ENCODE measurements around the gene FERMT2.

The FERMT2 gene

DNA sequence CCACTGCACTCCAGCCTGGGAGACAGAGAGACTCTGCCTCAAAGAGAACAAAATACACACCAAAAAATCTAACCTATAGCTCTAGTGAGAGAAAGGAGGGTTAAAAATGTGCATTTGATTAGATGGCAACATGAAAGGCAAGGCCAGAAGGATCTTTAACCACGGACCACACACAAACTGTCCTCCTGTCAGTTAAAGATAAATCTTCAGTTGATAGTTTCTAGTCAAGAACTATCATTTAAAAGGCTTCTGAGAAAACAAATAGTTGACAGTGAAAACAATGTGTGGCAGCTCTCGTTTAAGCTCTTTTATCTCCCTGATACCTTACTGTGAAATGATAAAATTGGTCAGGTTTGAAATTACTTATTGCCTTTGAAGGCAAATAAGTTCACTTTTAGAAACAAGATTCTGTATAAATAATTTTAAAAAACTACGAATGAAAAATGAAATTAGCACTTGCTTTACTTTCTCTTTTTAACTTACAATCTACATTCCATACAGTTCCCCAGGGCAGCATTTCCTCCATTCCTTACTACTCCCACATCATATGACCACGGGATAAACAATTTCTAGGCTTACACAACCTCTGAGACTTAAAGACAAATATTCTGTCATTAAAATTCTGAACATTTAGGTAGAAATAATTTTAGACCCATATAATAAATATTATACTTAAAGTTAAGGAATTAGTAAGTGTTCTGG, 88.1 kb downstream of the FERMT2 start:
- peak; percentile 56 for DNase-seq

DNA sequence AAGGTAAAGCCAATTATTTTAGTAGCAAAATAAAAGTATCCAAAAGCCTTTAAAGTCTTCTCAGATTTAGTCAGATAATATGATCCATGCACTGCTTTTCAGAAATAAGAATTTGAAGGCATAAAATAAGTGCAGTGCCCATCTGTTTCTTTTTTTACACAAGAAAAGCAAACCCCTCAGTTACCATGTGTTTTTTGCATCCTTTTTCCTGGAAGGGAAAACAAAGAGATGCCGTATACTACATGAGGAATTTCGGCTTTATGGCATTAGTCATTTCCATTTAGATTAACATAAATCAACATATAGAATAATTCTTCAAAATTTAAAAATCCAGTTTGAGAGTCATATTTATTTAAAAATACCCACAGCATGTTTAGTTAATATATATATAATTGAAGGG, 89.4 kb downstream of the FERMT2 start:
- DNase-seq: no peak

DNA sequence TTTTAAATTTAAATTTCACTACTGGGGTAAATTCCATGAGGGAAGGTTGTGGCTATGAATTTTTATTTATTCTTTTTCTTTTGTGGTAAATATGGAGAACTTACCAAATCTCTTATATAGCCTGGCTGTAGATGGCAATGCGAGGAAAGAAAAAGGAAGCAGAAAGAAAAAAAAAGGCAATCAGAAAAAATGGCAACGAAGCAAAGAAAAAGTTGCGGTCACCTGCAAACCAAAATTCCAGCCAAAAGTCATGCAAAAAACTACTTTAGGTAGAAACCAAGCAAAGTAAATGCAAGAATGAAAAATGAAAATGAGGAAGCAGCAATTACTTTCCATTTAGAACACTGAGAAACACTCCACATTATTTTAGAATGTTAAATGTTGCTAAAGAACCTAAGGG, 89.9 kb downstream of the FERMT2 start:
- no peak for DNase-seq

DNA sequence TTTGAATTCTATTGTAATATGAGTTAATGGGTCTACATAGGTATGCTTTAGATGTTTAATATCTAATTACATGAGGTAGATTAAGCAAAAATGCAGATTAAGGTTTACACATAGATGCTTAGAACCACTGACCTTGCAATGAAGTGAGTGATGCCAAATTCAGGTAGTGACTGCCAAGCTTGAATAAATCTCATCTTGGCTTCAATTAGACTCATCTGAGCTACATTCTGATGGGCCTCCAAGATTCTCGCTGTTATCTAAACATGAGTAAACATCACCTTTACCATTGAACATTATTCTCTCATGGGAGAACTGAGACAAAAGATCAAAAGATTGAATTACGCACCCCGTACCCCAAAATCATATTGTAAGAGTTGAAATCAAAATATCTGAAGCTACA, 90.6 kb downstream of the FERMT2 start:
- DNase-seq: no peak

DNA sequence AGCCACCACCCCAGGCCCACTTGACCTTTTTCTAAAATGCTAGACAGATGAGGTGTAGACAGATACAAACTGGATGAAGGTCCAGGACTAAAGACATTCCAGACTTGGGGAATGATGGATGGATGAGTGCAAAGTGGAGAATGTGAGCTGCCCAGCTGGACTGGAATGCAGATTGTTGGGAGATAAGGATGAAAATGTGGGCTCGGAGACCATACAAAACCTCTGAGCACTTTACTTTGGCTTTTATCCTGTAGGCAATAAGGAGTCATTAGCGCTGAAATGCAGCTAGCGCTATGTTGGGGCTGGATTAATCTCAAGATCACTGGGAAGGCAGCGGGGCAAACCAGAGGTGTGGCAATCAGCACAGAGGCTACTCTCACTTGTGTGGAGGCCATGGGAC, 94.7 kb downstream of the FERMT2 start:
- no peak for DNase-seq

DNA sequence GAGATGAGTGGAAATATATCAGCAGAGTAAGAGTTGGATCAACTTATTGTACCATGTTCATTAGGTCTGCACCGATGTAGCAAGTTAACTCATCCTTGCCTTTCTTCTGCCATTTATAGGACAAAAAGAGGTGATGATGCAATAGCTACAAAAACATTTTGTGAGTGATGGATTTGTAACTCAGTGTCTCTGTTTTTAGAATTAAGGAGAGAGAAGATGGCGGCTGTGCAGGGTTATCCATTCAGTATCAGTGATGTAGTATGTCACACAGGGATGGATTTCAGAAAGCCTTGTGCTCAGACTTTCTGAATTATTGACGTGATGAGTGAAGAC, 97.4 kb downstream of the FERMT2 start:
- DNase-seq: no peak

DNA sequence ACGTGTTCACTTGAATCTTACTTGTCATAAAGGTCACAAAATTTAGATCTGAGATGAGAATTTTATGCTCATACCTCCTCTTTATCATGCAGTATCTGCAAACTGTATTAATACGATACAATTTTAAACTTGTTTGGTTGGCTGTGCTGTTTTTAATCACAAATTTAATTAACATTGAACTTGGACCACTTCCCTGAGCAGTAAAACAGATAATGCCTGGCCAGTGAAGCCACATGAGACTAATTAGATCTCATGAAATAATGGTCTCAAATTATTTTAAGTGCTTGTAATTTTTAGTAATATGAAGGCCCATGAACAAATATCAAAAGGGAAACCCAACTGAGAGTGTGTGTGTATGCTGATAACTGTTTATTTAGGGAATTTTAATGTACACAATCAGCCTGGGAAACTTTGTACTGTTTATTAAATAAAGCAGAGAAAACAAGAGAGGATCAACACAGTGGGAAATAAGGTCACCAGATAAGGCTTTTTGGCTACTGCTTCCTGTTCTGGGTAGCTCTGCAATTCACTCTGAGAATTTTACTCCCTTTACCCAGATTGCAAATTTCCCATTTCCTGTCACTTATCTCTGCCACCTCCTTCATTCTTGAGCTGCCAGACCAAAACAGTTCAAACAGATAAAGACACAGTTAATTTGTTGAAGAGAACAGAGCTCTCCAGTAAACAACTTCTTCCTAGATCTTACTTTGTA, 97.9 kb downstream of the FERMT2 start:
- no peak for DNase-seq

DNA sequence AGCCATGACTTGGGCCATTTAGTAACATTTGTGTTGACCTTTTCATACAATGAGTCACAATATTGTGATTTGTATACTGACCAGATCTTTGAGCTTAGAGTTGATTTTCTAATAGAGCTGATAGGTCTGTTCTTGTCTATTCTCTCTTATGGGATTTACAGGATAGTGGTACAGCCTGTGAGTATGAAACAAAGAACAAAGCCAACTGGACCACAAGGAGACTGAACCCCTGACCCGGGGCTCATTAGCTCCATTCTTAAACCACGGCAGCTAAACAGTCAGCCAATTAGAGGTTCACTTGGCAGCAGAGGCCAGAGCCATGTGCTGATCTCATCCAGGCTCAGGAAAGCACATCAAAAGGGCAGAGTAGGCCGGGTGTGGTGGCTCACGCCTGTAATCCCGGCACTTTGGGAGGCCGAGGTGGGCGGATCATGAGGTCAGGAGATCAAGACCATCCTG, 100.4 kb downstream of the FERMT2 start:
- no peak for DNase-seq

DNA sequence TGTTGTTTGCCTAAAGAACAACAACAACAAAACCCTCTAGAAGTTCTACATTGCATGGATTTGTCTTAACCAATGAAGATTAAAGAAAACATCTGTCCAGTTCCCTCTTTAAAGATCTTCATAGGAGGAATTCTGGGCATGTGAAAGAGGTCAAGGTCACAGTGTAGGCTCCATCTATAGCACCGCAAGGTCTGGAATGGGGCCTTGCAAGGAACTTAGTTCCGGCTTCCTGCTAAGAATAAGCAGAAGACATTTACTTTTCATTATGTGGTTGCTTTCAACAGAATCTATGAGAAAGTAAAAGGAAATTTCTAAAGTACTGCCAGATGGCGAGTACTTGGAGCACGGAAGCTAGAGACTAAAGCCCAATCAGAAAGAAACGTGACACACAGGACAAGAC, 102.2 kb downstream of the FERMT2 start:
- DNase-seq: no peak

DNA sequence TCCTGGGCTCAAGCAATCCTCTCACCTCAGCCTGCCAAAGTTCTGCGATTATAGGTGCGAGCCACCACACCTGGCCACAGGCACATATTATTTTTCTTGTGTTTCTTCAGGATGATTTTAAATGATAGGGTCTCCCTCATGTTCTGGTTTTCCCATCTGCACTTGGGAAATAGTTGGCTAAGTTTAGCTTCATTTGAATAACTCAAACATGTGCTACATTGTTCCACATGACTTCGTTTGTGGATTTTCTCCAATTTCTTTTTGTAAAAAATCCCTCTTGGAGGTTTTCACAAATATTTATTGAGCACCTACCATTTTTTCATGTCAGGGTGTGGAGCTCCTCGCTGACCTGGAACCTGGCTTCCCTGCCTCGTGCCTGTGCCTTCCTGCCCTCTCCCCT, 104.3 kb downstream of the FERMT2 start:
- no peak for DNase-seq

DNA sequence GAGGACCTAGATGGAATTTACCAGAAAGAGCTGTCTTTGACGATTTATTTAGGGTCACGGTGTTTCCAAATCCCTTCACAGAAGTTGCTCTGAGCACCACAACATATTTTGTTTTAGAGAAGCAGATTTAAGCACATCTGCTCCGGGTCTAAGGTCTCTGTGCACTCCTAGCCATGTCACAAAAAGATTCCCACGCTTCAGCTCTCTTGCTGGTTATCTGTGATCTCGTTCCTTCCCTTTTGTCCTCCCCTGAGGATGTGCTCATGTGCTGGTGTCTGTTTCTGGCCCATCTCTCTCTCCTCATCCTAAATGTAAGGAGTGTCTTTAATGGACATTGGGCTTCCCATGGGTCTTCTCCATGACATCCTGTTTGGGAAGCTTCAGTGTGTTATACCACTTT, 105.8 kb downstream of the FERMT2 start:
- no peak for DNase-seq

DNA sequence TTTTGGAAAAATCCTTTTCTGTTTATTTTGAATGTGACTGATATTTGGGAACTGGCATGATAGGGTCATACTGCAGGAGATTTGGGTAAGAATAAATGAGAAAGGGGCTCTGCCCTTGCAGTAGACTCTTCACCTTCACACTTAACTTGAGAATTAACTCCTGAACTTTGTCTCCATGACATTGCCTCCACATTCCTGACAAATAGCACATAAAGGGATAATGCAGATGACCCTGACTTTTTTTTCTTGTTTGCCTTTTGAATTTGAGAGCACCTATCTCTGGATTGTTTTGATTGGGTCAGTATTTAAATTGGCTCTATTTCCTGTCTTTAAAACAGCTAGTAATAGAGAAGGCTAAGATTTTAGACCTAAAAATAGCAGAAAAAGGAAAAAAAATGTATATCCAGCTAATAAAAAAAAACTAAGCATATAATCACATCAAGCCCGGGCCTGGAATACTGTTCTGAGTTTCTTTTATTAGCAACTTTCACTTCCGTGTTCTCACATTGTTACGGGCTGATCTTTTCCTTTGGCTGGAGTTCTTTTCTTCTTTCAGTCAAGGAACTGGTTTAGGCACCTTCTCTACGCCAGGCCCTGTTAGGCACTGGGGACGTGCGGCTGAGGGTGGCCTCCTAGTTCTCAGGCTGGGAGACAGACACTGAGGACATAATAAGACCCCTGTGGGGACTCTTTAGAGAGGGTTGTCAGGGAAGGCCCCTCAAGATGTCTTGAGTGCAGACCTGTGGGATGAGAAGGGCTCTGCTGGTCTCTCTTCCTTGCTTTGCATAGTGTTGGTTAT, 106.4 kb downstream of the FERMT2 start:
- DNase-seq: no peak

DNA sequence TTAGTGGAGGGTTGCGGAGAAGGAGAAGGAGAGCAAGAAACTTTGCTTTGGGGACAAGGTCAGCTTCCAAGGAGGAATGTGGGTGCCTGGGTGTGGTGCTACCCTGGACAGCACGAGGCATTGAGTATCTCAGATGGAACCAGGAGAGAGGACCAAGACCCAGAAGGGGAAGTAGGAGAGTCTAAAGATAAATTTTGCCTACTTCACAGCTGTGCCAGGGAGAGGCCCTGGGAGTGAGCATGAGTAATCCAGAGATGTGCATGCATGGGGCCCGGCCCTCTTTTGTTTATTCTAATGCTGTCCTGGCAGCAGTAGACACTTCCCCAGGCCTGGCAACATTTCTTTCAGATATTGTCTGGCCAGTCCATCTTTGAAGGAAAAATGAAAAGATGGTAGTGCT, 110.0 kb downstream of the FERMT2 start:
- no peak for DNase-seq

DNA sequence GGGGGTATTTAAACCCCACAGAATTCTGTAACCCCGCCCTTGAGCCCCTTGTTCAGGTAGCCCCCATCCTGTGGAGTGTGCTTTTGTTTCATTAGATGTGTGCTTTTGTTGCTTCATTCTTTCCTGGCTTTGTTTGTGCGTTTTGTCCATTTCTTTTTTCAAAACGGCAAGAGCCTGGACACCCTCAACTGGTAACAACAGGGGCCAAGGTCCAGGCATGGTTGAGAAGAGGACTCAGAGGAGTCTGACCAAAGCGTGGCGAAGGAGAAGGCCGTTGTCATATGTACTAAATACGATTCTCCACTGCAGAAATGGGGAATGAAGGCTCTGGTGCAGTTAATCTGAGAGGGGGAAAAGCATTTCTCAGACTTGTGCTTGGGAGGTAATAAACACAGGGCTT, 113.4 kb downstream of the FERMT2 start:
- no peak for DNase-seq

DNA sequence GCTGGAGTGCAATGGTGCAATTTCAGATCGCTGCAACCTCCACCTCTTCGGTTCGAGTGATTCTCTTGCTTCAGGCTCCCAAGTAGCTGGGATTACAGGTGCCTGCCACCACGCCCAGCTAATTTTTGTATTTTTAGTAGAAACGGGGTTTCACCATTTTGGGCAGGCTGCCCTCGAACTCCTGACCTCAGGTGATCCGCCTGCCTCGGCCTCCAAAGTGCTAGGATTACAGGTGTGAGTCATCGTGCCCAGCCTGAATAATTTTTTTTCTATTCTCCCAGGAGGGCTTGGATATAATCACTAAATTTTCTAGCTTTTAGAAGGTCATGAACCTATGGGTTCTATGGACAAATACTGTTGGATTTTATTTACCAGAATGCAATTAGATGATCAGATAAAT, 114.8 kb downstream of the FERMT2 start:
- DNase-seq: no peak

DNA sequence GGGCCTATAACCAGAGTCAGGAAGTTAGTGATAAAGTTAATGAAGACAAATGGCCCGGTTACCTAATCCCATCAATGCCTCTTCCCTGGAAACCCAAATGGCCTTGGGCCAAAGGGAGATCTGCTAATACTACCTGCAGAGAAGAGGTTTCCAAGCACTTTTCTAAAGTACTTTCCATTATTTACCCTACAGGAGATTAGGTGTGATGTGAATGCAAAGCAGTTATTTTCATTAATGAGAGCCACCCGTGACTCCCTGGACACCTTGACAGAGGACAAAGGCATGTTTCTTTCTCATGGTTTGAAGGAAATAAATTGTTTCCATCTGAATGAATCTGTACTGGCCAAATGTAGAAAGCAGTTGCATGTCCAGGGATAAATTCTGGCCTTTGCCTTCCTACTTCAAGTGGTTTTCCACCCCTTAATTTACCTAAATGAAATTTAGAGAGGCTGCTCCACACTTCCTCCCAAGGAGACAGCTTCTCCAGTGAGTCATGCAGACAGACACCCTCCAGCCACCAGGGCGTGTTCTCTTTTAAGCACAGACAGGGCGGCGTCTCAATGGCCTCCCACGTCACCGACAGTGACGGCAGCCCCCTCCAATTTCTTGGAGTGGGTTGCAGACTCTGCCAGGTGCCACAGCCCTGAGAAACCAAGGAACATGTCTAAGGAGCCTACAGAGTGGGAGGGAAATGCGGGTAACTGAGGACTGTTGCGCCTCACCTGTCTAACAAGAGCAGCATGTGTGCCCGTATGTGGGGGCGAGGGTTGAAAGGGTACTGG, 115.5 kb downstream of the FERMT2 start:
- no peak for DNase-seq

DNA sequence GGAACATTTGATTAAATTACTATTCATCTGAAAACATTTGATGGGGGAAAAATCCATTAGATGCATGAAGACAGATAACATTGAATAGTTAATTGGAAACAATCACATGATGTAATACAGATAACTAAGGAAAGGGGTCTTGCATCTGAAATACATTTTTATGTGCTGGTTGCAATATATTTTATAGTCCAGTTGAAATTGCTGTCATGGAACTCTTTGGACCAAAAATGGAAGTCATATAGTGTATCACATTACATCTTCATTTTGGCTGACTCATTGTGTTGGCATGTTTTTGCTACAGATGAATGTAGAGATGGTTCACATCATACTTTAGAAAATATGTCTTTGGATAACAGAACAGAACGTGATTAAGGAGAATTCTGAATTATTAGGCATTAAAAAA, 116.4 kb downstream of the FERMT2 start:
- peak; percentile 32 for DNase-seq

DNA sequence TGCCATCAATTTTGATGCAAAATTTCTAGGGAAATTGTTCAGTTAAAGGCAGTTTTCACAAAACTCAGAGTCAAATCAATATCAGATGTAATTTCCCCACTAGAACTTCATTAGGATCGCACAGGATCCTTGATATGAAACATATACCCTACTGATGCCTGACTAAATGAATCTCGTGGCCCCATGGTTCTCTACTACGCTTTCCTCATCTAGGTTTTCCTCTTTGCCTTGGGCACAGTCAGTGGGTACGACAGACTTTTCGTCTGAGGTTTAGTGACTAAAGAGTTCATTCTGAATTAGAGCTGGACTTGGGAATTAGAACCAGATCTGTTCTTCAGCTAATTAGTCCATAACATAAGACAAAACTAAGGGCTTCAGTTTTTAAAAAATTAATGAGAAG, 117.0 kb downstream of the FERMT2 start:
- no peak for DNase-seq

DNA sequence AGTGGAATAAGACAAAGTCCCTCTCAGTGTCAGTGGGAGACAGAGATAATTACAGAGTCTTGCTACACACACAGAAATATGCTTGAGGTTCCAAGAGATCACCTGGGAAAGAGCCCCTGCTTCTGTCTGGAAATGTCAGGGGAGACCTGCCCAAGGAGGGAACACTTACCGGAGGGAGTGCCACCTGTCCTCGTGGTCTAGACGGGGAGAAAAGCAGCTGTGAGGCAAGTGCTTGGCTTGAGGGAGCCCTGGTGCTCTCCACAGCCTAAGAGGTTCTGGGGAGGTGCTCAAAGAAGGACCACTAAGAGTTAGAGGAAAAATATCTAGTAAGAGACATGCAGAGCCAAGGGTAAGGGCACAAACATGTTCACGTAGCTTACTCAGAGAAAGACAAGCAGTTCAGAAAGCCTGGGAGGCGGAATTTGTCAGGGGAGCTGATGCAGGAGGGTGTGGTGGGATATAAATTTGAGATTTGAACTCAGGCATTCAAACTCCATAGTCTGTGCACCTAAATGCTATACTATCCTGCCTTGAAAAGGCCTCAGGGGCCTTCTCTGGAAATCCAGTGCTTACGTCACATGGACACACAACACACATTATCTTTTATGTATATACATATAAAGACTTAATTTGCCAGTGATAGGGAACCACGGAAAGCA, 121.2 kb downstream of the FERMT2 start:
- no peak for DNase-seq

DNA sequence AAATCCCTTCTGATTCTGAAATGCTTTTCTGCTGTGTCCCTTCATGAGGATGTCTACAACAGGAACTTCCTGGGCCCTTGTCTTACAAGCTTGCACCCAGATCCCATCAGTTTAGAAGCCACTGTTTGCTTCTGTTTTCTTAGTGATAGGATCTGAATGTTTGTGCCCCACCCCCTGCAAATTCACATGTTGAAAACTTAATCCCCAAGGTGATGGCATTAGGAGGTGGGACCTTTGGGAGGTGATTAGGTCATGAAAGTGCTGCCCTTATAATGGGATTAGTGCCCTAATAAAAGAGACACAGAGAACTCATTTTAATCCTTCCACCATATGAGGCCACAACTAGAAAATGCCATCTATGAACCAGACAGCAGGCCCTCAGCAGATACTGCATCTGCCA, 123.4 kb downstream of the FERMT2 start:
- no peak for DNase-seq

DNA sequence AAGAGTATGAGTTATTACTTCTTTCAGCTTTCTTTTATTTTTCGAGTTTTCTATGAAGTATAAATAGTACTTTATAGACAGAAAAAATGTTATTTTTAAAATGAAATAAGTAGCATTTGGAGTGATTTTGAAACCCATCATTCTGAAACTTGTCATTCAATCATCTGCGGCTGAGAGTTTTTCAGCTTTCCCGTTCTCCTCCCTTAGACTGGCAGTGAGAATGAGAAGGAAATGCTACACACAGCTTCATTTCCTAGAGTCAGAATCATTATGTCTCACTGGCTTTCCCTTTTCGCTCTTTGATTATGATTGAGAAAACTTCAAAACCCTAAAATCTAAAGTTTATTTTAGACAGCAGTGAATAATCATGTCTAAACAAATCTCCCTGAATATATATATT, 125.8 kb downstream of the FERMT2 start:
- DNase-seq: no peak

DNA sequence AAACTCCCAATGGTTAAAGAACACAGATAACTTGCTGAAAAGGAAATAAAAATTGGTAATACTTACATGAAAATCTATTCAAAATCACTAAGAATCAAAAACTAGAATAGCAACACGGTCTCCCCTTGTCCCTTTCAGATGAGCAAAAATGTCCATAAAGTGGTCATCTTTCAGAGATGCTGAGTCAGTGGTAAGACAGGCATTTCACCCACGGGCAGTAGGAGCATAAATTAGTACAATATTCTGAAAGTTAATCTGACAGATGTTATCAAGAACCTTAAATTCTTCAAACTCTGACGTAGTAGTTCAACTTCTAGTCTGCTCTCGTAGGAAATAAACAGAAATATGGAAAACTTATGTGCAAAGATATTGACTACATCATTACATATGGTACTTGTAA, 126.4 kb downstream of the FERMT2 start:
- DNase-seq: no peak

DNA sequence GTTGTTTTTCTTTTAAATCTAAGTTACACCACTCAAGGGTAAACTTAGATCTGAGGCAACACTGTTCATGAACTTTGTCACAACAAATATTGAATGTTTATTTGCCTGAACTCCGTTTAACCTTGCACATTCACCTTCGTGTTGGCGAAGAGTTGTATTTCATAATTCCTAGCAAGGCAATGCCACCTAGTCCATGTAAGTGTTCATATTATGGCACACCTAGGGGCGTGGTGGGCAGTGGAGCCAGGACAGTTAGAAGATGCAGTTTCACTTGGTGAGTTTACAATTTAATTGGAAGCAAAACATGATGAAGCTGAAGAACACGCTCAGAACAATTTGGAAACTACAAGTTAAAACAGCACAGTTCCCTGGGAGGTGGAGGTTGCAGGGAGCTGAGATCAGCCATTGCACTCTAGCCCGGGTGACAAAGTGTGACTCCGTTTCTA, 129.0 kb downstream of the FERMT2 start:
- DNase-seq: no peak
